ENCODE results near the gene POU2F3. TPM values are rescaled to one million over a fixed set of nuclear protein-coding genes. Genes with fewer than 3 reads are reported as not detected.

The POU2F3 gene
- not detected for polyA plus RNA-seq (2012; ENCODE audit: insufficient read length, low read depth)

DNA sequence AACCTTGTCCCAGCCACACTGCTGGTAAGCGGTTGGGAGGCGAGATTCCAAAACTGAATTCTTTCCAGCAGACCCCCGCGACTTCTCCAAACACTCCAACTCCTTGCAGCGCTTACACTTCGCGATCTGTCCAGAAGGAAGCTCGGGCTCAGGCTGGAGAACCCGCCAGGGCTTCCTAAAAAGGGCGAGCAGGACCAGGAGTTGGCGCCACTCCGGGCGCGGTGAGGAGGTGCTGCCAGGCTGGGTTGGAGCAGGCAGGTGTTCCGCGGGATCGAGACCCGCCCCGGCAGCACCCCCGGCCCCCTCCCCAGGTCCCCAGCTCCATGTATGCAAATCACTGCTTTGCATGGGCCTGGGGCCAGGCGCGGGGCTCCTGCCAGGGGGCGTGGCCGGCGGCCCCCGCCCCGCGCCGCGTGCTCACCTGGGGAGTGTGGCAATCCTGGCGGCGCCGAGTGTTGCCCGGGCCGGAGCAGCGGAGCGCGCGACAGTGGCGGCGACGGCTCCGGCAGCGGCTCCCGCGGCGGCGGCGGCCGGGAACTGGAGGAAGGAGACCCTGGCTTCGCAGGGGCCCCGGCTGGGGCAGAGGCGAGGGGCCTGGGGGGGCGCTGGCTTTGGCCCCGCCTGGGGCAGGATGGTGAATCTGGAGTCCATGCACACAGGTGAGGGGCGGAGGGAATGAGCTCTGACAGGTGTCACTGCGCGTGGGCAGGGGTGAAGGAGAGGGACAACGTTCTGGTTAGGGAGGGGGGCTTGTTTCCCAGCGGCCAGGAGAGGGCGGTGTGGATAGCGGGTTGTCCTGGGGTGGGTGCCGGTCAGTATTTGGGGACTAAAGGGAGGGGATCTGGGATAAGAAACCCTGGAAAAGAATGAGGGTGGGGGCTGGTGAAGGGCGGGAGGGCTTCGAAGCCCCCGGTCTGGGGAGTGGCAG is at the start of gene POU2F3:
TSS of gene POU2F3 (plus strand) at position 428 of the 928 bp plus-strand sequence. CDS start at position 632, 204 bp downstream.
- TF ChIP-seq, protein P1, sequence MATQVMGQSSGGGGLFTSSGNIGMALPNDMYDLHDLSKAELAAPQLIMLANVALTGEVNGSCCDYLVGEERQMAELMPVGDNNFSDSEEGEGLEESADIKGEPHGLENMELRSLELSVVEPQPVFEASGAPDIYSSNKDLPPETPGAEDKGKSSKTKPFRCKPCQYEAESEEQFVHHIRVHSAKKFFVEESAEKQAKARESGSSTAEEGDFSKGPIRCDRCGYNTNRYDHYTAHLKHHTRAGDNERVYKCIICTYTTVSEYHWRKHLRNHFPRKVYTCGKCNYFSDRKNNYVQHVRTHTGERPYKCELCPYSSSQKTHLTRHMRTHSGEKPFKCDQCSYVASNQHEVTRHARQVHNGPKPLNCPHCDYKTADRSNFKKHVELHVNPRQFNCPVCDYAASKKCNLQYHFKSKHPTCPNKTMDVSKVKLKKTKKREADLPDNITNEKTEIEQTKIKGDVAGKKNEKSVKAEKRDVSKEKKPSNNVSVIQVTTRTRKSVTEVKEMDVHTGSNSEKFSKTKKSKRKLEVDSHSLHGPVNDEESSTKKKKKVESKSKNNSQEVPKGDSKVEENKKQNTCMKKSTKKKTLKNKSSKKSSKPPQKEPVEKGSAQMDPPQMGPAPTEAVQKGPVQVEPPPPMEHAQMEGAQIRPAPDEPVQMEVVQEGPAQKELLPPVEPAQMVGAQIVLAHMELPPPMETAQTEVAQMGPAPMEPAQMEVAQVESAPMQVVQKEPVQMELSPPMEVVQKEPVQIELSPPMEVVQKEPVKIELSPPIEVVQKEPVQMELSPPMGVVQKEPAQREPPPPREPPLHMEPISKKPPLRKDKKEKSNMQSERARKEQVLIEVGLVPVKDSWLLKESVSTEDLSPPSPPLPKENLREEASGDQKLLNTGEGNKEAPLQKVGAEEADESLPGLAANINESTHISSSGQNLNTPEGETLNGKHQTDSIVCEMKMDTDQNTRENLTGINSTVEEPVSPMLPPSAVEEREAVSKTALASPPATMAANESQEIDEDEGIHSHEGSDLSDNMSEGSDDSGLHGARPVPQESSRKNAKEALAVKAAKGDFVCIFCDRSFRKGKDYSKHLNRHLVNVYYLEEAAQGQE (IDR thresholded peaks at IDR 0.05; ENCODE audit: insufficient read depth in 1 of 2, low read depth in 2 of 2, low read length in 2 of 2): no peak
- no peak for TF ChIP-seq POLR2AphosphoS5 (IDR thresholded peaks at IDR 0.05; ENCODE audit: low read depth, low read length)
- no peak for TF ChIP-seq SIN3A (IDR thresholded peaks at IDR 0.05; ENCODE audit: borderline replicate concordance, insufficient read depth, low read length)
- no peak for TF ChIP-seq TAF1 (IDR thresholded peaks at IDR 0.05; ENCODE audit: borderline replicate concordance, insufficient read depth, low read length)
- TF ChIP-seq FOXP2 (optimal IDR thresholded peaks at IDR 0.05; ENCODE audit: borderline replicate concordance, extremely low read depth, extremely low read length, insufficient read depth): no peak

DNA sequence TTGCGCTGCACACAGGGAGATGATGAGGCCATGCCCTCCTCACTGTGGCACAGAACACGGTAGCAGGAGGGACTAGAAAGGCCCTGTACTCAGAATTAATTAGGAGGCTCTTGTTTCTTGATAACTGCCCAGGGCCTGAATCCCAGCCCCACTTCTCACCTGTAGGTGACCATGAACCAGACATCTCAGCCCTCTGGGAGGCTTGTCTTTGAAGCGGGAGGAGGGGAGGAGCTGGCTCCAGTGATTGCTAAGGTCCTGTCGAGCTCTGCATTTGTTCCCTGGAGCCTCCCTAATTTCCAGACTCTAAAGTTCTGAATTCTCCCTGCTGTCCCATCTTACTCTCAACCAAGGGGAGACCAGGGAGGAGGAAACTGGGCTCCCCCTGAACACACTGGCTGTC is 48.9 kb upstream of the POU2F3 start:
- TF ChIP-seq, protein P1 (IDR thresholded peaks at IDR 0.05; ENCODE audit: insufficient read depth in 1 of 2, low read depth in 2 of 2, low read length in 2 of 2): no peak
- TF ChIP-seq SIN3A (IDR thresholded peaks at IDR 0.05; ENCODE audit: borderline replicate concordance, insufficient read depth, low read length): no peak
- TF ChIP-seq FOXP2 (optimal IDR thresholded peaks at IDR 0.05; ENCODE audit: borderline replicate concordance, extremely low read depth, extremely low read length, insufficient read depth): no peak
- no peak for TF ChIP-seq POLR2AphosphoS5 (IDR thresholded peaks at IDR 0.05; ENCODE audit: low read depth, low read length)
- TF ChIP-seq TAF1 (IDR thresholded peaks at IDR 0.05; ENCODE audit: borderline replicate concordance, insufficient read depth, low read length): no peak

DNA sequence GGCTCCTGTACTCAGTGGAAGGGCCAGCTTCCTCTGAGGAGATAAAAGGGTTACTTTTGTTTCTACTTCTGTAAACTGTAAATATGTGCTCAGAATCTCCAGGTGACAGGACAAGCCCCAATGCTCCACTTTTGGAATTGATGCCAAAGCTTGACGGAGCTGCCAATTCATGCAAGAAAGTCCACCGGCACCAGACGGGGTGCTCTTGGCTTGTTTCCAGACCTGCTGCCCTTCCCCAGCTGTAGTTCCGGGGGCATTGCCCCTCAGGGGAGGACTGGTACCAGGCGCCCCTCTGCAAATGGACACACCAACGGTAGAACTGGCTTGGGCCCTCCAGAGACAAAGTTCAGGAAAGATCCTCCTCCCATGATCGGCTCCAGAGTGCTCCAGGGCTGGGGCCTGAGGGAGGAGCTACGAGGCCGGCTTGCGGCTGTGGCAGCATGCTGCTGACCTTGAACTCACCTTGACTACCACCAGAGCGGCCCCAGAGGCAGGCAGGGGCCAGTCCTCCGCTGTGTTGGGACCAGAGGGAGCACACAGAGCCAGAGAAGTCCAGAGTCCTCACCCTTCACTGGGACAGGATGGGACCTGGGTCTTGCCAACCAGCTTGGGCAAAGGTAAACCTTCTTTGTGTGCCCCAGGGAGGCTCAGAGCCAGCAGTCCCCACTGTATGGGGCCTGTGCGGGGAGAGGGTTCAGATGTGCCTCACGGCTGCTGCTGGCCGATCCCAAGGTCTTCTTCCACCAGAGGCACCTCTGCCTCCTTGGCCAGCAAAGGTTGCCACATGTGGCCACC is 46.9 kb upstream of the POU2F3 start:
- TF ChIP-seq SIN3A (IDR thresholded peaks at IDR 0.05; ENCODE audit: borderline replicate concordance, insufficient read depth, low read length) (no peak), POLR2AphosphoS5 (IDR thresholded peaks at IDR 0.05; ENCODE audit: low read depth, low read length) (no peak), FOXP2 (optimal IDR thresholded peaks at IDR 0.05; ENCODE audit: borderline replicate concordance, extremely low read depth, extremely low read length, insufficient read depth) (no peak), TAF1 (IDR thresholded peaks at IDR 0.05; ENCODE audit: borderline replicate concordance, insufficient read depth, low read length) (no peak)
- TF ChIP-seq, protein P1 (IDR thresholded peaks at IDR 0.05; ENCODE audit: insufficient read depth in 1 of 2, low read depth in 2 of 2, low read length in 2 of 2): no peak

DNA sequence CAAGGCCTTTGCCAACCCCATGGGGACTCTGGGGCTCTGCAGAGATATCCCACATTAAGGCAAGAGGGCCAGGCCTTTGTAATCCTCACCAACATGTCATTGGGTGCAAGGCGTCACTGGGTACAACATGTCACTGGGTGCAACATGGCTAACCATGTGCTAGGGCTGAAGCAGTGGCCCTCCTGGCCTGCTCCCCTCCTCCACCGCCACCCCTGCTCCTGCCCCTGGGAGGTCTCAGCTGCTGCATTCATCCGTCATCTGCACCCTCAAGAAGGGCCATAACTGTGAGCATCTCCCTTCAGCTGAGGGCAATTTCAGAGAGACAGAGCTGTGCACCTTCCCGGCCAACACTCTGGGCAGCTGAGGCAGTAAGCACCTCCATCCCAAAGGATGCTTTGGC is 45.8 kb upstream of the POU2F3 start:
- TF ChIP-seq POLR2AphosphoS5 (IDR thresholded peaks at IDR 0.05; ENCODE audit: low read depth, low read length): no peak
- TF ChIP-seq, protein P1 (IDR thresholded peaks at IDR 0.05; ENCODE audit: insufficient read depth in 1 of 2, low read depth in 2 of 2, low read length in 2 of 2): no peak
- TF ChIP-seq TAF1 (IDR thresholded peaks at IDR 0.05; ENCODE audit: borderline replicate concordance, insufficient read depth, low read length): no peak
- TF ChIP-seq SIN3A (IDR thresholded peaks at IDR 0.05; ENCODE audit: borderline replicate concordance, insufficient read depth, low read length): no peak
- no peak for TF ChIP-seq FOXP2 (optimal IDR thresholded peaks at IDR 0.05; ENCODE audit: borderline replicate concordance, extremely low read depth, extremely low read length, insufficient read depth)
